IMR-90 (cell line): ENCODE data around the gene PARD3. TPM values are rescaled to one million over a fixed set of nuclear protein-coding genes. Genes with fewer than 3 reads are reported as not detected.
"Not testable (repeated sequence)": the region's sequence is repeated elsewhere in the genome, so short reads cannot be mapped to it uniquely, and the experiment has no call there.

Experiments
- ATAC-seq: fragments of 200-7000 bp; cut with Tn5 transposase; 2 replicates; pipeline ENCODE4 v1.9.1; 2020; ENCODE audit warnings: low read depth, mild to moderate bottlenecking, moderate library complexity
- BruUV-seq: library from RNA; stranded (reverse); fragments of 400-500 nt; replicated peaks from 2 replicates; lab custom pipeline; 2021; lab: Mats Ljungman, UMichigan
- CTCF ChIA-PET: fragments of 300-600 bp; formaldehyde crosslinking; extraction: SDS; loops from one replicate; lab custom pipeline; 2021; ENCODE audit warnings: antibody characterized with exemption; lab: Yijun Ruan, JAX
- POLR2A ChIA-PET: fragments of 300-600 bp; sonication (Branson Sonifier 250); formaldehyde crosslinking; loops from one replicate; lab custom pipeline; 2022; ENCODE audit warnings: antibody characterized with exemption; ENCODE audit not compliant: unreplicated experiment; lab: Charles Lee
- DNase-seq: peaks from one replicate; pipeline ENCODE4 v3.0.0; 2013
- H2AFZ ChIP-seq: replicated peaks from 2 replicates; pipeline ENCODE3; 2013; ENCODE audit warnings: low read length, mild to moderate bottlenecking; ENCODE audit not compliant: poor library complexity
- H2AK5ac ChIP-seq: 2 replicates; pipeline ENCODE4 v1.6.1; 2013; ENCODE audit warnings: low read depth, low read length, inconsistent platforms
- H2AK9ac ChIP-seq: replicated peaks from 2 replicates; pipeline ENCODE3; 2013; ENCODE audit warnings: mild to moderate bottlenecking, low read depth, low read length, moderate library complexity; ENCODE audit not compliant: poor library complexity
- H2BK120ac ChIP-seq: 2 replicates; pipeline ENCODE4 v1.6.1; 2013; ENCODE audit warnings: low read depth, low read length, inconsistent platforms
- H2BK15ac ChIP-seq: 3 replicates; pipeline ENCODE4 v1.6.1; 2013; ENCODE audit warnings: low read depth, low read length, inconsistent platforms
- H2BK20ac ChIP-seq: 2 replicates; pipeline ENCODE4 v1.6.1; 2013; ENCODE audit warnings: low read depth, mild to moderate bottlenecking, inconsistent platforms, low read length, moderate library complexity
- H2BK5ac ChIP-seq: 2 replicates; pipeline ENCODE4 v1.6.1; 2013; ENCODE audit warnings: mild to moderate bottlenecking, low read depth, low read length, inconsistent platforms; ENCODE audit not compliant: poor library complexity, severe bottlenecking
- H3K14ac ChIP-seq: replicated peaks from 2 replicates; pipeline ENCODE4 v1.6.1; 2013; ENCODE audit warnings: low read depth, low read length, inconsistent platforms
- H3K18ac ChIP-seq: 2 replicates; pipeline ENCODE4 v1.6.1; 2013; ENCODE audit warnings: low read depth, low read length, control low read depth
- H3K23ac ChIP-seq: 2 replicates; pipeline ENCODE4 v1.6.1; 2013; ENCODE audit warnings: low read depth, low read length, inconsistent platforms
- H3K27ac ChIP-seq: 2 replicates; pipeline ENCODE4 v1.5.1; 2013; ENCODE audit warnings: mild to moderate bottlenecking, control low read depth, low read length; ENCODE audit not compliant: insufficient read depth
- H3K27me3 ChIP-seq: 2 replicates; pipeline ENCODE4 v1.6.1; 2013; ENCODE audit warnings: low read length; ENCODE audit not compliant: control insufficient read depth, insufficient read depth
- H3K36me3 ChIP-seq: 2 replicates; pipeline ENCODE4 v1.6.1; 2013; ENCODE audit warnings: low read length, mixed read lengths; ENCODE audit not compliant: control insufficient read depth, insufficient read depth
- H3K4ac ChIP-seq: 2 replicates; pipeline ENCODE4 v1.6.1; 2013; ENCODE audit warnings: low read depth, low read length, inconsistent platforms
- H3K4me1 ChIP-seq: 2 replicates; pipeline ENCODE4 v1.6.1; 2013; ENCODE audit warnings: low read length, mixed read lengths; ENCODE audit not compliant: control insufficient read depth, insufficient read depth
- H3K4me2 ChIP-seq: 2 replicates; pipeline ENCODE4 v1.6.1; 2013; ENCODE audit warnings: low read depth, mild to moderate bottlenecking, control low read depth, low read length, moderate library complexity
- H3K4me3 ChIP-seq: 2 replicates; pipeline ENCODE4 v1.5.1; 2013; ENCODE audit warnings: low read depth, mild to moderate bottlenecking, control low read depth, low read length, moderate library complexity; ENCODE audit not compliant: insufficient read depth
- H3K56ac ChIP-seq: 2 replicates; pipeline ENCODE4 v1.6.1; 2013; ENCODE audit warnings: low read length, inconsistent platforms; ENCODE audit not compliant: insufficient read depth; ENCODE audit errors: extremely low read depth
- H3K79me1 ChIP-seq, 2 experiments: 2 replicates each; pipeline ENCODE4 v1.6.1; 2013; ENCODE audit warnings: low read length in 2 of 2, inconsistent platforms in 1 of 2, low read depth in 1 of 2
- H3K9ac ChIP-seq: 2 replicates; pipeline ENCODE4 v1.6.1; 2013; ENCODE audit warnings: low read depth, low read length, control low read depth
- H3K9me1 ChIP-seq: 2 replicates; pipeline ENCODE4 v1.6.1; 2013; ENCODE audit warnings: low read length, inconsistent platforms; ENCODE audit not compliant: insufficient read depth
- H3K9me3 ChIP-seq: 2 replicates; pipeline ENCODE4 v1.6.1; 2013; ENCODE audit warnings: low read length; ENCODE audit not compliant: control insufficient read depth, insufficient read depth
- H4K20me1 ChIP-seq: 2 replicates; pipeline ENCODE4 v1.6.1; 2013; ENCODE audit warnings: low read length, inconsistent platforms; ENCODE audit not compliant: insufficient read depth
- H4K5ac ChIP-seq: 2 replicates; pipeline ENCODE4 v1.6.1; 2013; ENCODE audit warnings: mild to moderate bottlenecking, low read depth, low read length, control low read depth
- H4K8ac ChIP-seq, 2 experiments: 2 replicates each; pipeline ENCODE4 v1.6.1; 2013; ENCODE audit warnings: low read depth in 2 of 2, low read length in 2 of 2, control low read depth in 1 of 2, inconsistent platforms in 1 of 2
- H4K91ac ChIP-seq: 2 replicates; pipeline ENCODE4 v1.6.1; 2013; ENCODE audit warnings: low read depth, low read length, inconsistent platforms; ENCODE audit not compliant: insufficient read depth
- CEBPB ChIP-seq: IDR thresholded peaks from 2 replicates; pipeline ENCODE4 v1.6.1; 2012; ENCODE audit warnings: low read depth, low read length, improper control_type of control experiment
- MAFK ChIP-seq: IDR thresholded peaks from 2 replicates; pipeline ENCODE4 v1.6.1; 2012; ENCODE audit warnings: low read depth, low read length, improper control_type of control experiment
- MXI1 ChIP-seq: IDR thresholded peaks from 2 replicates; pipeline ENCODE4 v1.6.1; 2012; ENCODE audit warnings: low read depth, mild to moderate bottlenecking, low read length, moderate library complexity, borderline replicate concordance
- RAD21 ChIP-seq: IDR thresholded peaks from 2 replicates; pipeline ENCODE4 v1.6.1; 2012; ENCODE audit warnings: low read length, improper control_type of control experiment
- WGBS, 2 experiments: methylation state at CpG; one replicate each; pipeline versions ENCODE4 v1.1.5 to v1.1.7; 2013; ENCODE audit warnings: missing lambda C conversion rate in 2 of 2; ENCODE audit not compliant: insufficient read length in 1 of 2; ENCODE audit errors: extremely low coverage in 2 of 2; 5-methylcytosine and 5-hydroxymethylcytosine counted together
- dilution Hi-C: fragments of 300-500 bp; cut with HindIII; formaldehyde crosslinking; loops from one replicate; pipeline ENCODE4 v1.14.3; 2018; ENCODE audit warnings: low sequenced_read_pairs; ENCODE audit not compliant: unreplicated experiment
- in situ Hi-C: fragments of 300-500 bp; cut with MboI; formaldehyde crosslinking; loops from 3 replicates; pipeline ENCODE4 v1.14.3; 2019; ENCODE audit warnings: low sequenced_read_pairs, inconsistent platforms, mixed read lengths
- intact Hi-C: fragments of 100-400 bp; cut with micrococcal nuclease; formaldehyde crosslinking; loops from 2 replicates; pipeline ENCODE4 v1.10.0; 2022
- polyA plus RNA-seq, 3 experiments: library from polyadenylated mRNA; depleted of rRNA; stranded (reverse); fragments of >200 nt; gene quantifications; 2 replicates each; pipeline ENCODE4 v1.2.3, GENCODE V29; 2012; ENCODE audit warnings: low replicate concordance in 1 of 3
- total RNA-seq: library from RNA; depleted of rRNA; stranded (reverse); fragments of >200 nt; gene quantifications from 2 replicates; pipeline ENCODE4 v1.2.3, GENCODE V29; 2012

Gene PARD3
- total and polyA plus RNA-seq, 2 of the 4 experiments (the other 2 are of a cell fraction): 14.6 to 37.5 TPM

- Histone ChIP-seq H3K18ac (no peak overlapping the region), H3K4me3 (no peak overlapping the region), H3K14ac (no peak overlapping the region), H3K27me3 (no peaks in the 10 kb centered on the region), H3K36me3 (no peaks in the 10 kb centered on the region), H3K79me1 (no peaks in the 10 kb centered on the region), H2BK120ac (no peak overlapping the region), H3K9me3 (no peaks in the 10 kb centered on the region), H2BK5ac (no peak overlapping the region), H3K23ac (no peak overlapping the region), H3K9me1 (no peaks in the 10 kb centered on the region), H3K56ac (no peak overlapping the region), H3K27ac (no peak overlapping the region), H4K5ac (no peak overlapping the region), H2BK15ac (no peak overlapping the region), H2AK9ac (no peak overlapping the region), H4K8ac (no peak overlapping the region), H2AK5ac (no peak overlapping the region), H3K4me1 (no peaks in the 10 kb centered on the region), H2AFZ (no peak overlapping the region), H4K20me1 (no peaks in the 10 kb centered on the region), H3K4me2 (no peak overlapping the region), H3K4ac (no peak overlapping the region), H3K9ac (no peak overlapping the region), H4K91ac (no peak overlapping the region), H2BK20ac (no peak overlapping the region)
- no peak for ATAC-seq
- no CpG with 5 or more reads among the region's 4 CpGs for WGBS, 2 experiments
- BruUV-seq: no TSS peak
- intact Hi-C loops: no loop called here
- POLR2A ChIA-PET: no interaction called here
- peak; percentile 17 for DNase-seq
- dilution Hi-C loops: no loop called here
- CTCF ChIA-PET: interaction anchor here (1.1 kb wide), 1 partner anchor 225 kb away, joined by 3 read pairs; no protein-coding TSS in a partner anchor
- TF ChIP-seq RAD21 (no peak), CEBPB (peak; percentile 24; the same call in 1 of the 2 replicates), MAFK (peak; percentile 80), MXI1 (no peak)
- in situ Hi-C loops: no loop called here
Observed at GRCh38 chr10:34444223-34445183, 370.6 kb downstream of the PARD3 start.

DNA sequence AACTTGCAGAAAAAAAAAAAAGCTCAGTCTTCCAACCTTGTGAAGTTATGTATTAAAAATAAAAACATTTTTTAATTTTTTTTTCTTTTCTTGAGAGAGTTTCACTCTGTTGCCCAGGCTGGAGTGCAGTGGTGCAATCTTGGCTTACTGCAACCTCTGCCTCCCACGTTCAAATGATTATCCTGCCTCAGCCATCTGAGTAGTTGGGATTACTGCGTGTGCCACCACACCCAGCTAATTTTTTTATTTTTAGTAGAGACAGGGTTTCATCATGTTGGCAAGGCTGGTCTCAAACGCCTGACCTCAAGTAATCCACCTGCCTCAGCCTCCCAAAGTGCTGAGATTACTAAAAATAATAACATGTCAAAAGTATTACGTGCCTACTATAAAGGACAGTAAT lies 375.7 kb downstream of the PARD3 start:
- H3K9ac ChIP-seq, H3K23ac ChIP-seq, H2AK9ac ChIP-seq, H3K9me1 ChIP-seq, H4K91ac ChIP-seq, H3K9me3 ChIP-seq, H3K14ac ChIP-seq, H2BK15ac ChIP-seq, DNase-seq, in situ Hi-C loops, intact Hi-C loops, H2AFZ ChIP-seq, BruUV-seq, H3K56ac ChIP-seq, H2BK5ac ChIP-seq, H3K27me3 ChIP-seq, H3K4me3 ChIP-seq, H3K36me3 ChIP-seq, H3K4ac ChIP-seq, H3K4me1 ChIP-seq, dilution Hi-C loops, H3K27ac ChIP-seq, H3K4me2 ChIP-seq, POLR2A ChIA-PET, H2BK20ac ChIP-seq, ATAC-seq, H3K18ac ChIP-seq, H2AK5ac ChIP-seq, H4K20me1 ChIP-seq, H3K79me1 ChIP-seq, H4K5ac ChIP-seq, H4K8ac ChIP-seq, H2BK120ac ChIP-seq: not testable (repeated sequence)
- WGBS, 2 experiments: no CpG with 5 or more reads among the region's 4 CpGs
- CTCF ChIA-PET: interaction anchor here (0.6 kb wide), 1 partner anchor 122 kb away, joined by 3 read pairs; no protein-coding TSS in a partner anchor
